GM12892 (cell line): ENCODE results near the gene KLHL20.
"Not testable (repeated sequence)": the region's sequence is repeated elsewhere in the genome, so short reads cannot be mapped to it uniquely, and the experiment has no call there.

Source experiments
- POLR2A ChIP-seq: IDR thresholded peaks from 2 replicates; pipeline ENCODE4 v1.6.1; 2011; ENCODE audit warnings: low read depth, low read length, control low read depth
- POLR2AphosphoS5 ChIP-seq: IDR thresholded peaks from 2 replicates; pipeline ENCODE4 v1.6.1; 2011; ENCODE audit warnings: low read depth, low read length, control low read depth
- TAF1 ChIP-seq: IDR thresholded peaks from 2 replicates; pipeline ENCODE4 v1.6.1; 2011; ENCODE audit warnings: low read depth, mild to moderate bottlenecking, control low read depth, low read length, borderline replicate concordance

DNA sequence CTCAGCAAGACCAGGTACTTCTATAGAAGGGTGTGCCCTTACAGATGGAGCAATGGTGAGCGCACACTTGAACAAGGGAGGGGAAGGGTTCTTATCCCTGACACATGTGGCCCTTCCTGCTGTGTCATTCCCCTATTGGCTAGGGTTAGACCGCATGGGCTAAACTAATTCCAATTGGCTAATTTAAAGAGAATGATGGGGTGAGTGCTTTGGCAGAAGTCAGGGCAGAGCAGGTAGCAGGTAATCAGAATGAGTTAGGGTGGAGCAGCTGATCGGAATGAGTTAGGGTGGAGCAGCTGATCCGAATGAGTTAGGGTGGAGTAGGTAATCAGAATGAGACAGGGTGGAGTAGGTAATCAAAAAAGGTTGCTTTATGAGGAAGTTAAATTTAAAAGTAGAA is 30.9 kb upstream of the KLHL20 start:
- not testable (repeated sequence) for TF ChIP-seq POLR2AphosphoS5, TAF1, POLR2A
